NCI-H748 (cell line): ENCODE results near the gene NKAIN4.

Source experiments
- DNase-seq: peaks from one replicate; lab custom pipeline; 2025; ENCODE audit not compliant: unreplicated experiment; lab: John Stamatoyannopoulos, UW

Gene NKAIN4

GRCh38 chr20:63220696-63221399 lies 33.4 kb downstream of the NKAIN4 start:
- no peak for DNase-seq

DNA sequence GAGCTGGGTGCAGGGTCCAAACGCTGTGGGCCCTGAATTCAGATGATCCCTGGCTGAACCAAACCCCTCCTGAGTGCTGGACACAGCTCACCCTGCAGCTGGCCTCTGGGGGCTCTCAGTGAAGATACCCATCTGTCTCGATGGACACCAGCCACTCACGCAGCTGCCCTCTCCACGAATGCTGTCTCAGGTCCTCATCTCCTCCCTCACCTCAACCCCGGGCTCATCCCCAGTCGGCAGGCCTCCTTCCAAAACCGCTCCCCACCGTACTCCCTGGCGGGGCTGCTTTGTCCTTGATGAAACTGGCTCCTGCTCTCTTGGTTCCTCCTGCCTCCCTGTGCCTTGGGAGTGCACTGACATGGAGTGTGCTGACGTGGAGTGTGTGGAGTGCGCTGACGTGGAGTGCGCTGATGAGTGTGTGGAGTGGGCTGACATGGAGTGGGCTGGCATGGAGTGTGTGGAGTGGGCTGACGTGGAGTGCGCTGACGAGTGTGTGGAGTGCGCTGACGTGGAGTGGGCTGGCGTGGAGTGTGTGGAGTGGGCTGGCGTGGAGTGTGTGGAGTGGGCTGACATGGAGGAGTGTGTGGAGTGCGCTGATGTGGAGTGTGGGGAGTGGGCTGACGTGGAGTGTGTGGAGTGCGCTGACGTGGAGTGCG lies 34.3 kb downstream of the NKAIN4 start:
- DNase-seq = no peak

DNA sequence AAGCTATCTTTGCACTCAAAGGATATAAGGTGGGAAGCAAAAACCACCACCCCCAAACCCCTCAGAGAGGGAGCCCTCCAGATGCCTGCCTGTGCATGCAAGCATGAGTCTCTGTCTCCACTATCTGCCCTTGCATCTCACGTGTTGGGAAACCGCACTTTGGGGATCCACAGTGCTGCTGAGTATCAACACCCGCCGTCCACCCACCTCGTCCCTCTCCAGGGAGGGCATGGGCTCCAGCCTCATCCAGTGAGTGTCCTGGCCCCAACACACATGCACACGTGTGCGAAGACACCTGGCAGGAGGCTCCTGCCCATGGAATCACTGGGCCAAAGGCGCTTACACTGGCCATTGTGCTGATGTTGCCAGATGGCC lies 34.8 kb downstream of the NKAIN4 start:
- DNase-seq = no peak

- no peak for DNase-seq
Measured at GRCh38 chr20:63218701-63219446, 35.4 kb downstream of the NKAIN4 start.

DNA sequence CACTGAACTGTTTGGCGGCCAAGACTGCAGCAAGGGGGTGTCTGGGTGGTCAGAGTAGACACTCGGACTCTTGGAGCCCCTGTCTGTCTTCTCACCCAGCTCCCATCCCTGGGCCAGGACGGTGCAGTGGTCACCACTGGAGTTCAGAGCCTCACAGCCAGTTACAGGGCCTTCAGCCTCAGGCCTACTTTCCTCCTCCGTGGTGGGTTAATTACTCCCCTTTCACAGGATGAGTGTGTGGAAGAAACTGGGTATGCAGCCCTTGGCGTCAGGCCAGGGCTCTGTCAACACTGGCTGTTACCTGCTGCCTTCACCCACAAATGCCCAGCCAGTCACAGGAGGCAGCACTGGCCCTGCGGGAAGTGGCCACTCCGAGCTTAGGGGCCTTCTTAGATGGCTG lies 36.6 kb downstream of the NKAIN4 start:
- peak; percentile 47 for DNase-seq

DNA sequence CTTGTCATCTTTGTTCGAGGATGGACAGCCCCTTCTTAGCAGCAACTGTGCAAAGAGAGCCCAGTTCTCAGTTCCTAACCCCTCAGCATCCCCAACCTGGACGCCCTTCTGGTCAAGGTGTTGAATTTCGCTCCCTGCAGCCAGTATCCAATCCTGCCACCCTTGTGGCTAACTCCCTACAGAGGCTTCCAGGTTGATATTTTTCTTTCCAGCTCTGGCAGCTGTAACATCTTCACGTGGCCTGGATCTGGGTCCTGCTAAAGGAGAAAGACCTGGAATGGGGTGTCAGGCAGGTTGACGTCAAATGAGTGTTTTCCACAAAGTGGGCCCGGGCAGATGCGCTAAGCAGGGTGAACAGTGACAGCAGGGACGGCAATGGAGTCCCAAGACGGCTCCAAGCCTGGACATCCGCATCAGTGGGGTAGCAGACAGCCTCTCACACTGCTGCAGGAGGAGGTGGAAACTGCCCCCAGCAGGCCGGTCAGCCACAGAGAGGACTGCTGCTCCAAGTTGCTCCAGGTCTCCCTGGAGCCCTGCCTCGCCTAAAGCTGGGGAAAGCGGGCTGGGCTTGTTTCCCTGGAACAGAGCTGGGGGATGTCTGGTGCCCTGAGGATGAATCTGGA lies 37.3 kb downstream of the NKAIN4 start:
- peak; percentile 33 for DNase-seq

- DNase-seq = peak; percentile 95
Measured at GRCh38 chr20:63216041-63216848, 38.0 kb downstream of the NKAIN4 start, which contains the start of gene YTHDF1. Gene YTHDF1 (minus strand): TSS chr20:63216131. CDS start chr20:63215892, 239 bp downstream.

DNA sequence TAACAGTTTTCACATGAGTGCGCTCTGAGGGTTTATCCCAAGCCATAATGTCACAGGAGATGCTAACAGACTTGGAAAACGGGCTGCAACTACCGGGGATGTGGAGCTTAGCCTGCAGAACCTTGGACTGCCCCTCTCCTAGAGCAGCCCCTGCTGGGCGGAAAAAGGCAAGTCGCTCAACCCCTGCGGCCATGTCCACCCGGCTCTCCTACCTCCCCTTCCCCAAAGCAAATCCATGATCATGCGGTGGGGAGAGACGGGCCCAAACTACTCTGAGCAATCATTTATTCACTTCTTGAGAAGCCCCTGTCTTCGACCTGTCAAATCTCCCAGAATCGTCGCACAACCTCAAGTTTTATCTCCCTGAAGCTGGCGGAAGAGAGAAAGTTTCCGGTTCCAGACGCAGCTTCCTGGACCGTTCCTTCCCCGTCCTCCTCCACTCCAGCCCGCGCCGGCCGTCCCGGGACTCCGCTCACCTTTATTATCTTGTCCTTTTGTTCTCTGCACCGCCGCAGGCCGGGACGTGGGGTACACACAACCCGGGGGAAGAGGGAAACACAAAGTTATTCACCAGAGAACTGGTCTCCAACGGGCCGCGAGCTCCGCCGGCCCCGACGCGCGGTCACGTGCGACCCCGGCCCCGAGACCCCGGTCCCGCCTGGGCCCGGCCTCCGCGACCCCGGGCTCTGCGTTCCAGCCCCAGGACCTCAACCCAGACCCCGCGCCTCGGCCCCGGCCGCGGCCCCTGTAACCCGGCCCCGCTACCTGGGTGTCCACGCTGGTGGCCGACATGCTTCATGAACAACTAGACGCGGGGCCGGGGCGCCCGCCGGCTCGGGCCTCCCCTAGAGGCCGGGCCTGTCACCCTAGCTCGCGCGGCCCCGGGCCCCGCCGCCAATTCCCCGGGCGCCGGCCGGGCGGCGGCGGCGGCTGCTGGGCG lies 38.9 kb downstream of the NKAIN4 start:
- DNase-seq = peak; percentile 32

- no peak for DNase-seq
Measured at GRCh38 chr20:63214514-63214913, 39.7 kb downstream of the NKAIN4 start.

DNA sequence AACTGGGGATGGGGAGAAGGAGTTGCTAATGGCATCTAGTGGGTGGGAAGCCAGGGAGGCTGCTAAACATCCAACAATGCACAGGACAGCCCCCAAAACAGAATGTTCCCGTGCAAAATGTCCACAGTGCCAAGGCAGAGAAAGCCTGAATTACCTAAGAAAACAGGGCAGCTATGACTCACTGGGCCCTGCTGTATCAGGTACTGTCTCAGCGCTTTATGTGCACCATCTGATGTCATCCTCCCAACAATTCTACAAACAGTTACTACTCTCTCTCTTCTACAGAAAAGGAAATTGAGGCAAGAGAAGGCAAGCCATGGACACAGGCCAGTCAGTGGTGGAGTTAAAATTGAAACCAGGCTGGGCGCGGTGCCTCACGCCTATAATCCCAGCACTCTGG lies 41.5 kb downstream of the NKAIN4 start:
- DNase-seq = no peak

- DNase-seq = no peak
Measured at GRCh38 chr20:63212393-63212730, 41.9 kb downstream of the NKAIN4 start.

DNA sequence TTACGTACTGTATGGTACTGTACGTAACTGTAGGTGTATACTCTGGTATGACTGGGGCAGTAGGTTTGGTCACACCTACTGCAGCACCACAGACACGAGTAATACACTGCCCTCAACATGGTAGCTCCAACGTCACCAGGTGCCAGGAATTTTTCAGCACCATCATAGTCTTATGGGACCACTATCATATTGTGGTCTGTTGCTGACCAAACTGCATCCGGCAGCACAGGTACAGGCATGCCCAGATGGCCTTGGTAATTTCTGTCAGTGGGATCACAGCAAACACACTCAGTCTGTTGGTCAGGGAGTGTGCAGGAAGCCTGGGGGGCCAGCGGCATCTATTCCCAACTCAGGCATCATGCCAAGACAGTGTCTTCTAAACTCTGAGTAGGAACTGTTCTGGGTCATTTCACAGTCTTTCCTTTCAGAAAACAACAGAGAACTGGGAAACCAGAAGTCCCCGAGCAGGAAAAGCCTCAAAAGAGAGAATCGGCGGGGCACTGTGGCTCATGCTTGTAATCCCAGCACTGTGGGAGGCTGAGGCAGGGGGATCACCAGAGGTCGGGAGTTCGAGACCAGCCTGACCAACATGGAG lies 44.2 kb downstream of the NKAIN4 start:
- DNase-seq = no peak

DNA sequence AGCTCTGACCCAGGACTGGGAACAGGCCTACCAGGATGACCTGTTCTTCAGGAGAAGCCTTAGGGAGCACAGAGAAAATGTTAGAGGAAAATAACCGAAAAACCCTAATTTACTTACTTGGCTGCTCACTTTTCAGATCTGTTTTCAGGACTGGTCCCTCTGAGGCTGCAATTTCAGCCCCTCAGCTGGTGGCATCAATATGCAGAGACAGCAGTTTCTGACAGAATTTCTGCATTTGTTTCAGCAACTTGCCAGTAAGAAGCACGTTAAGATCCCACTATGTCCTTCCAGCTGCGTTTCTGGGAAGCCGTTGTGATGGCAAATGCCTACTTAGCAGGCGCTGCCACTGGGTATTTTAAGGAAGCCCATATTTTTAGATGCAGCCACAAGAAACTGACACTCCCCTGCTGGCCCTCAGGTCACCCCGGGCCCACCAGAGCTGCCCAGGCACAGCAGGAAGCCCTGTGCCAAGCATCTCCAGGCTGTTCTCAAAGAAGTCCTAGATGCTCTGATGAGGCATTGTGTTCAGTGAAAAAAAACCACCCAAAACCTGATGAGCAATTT lies 45.8 kb downstream of the NKAIN4 start:
- DNase-seq = no peak

GRCh38 chr20:63206878-63207277 lies 47.4 kb downstream of the NKAIN4 start:
- no peak for DNase-seq

DNA sequence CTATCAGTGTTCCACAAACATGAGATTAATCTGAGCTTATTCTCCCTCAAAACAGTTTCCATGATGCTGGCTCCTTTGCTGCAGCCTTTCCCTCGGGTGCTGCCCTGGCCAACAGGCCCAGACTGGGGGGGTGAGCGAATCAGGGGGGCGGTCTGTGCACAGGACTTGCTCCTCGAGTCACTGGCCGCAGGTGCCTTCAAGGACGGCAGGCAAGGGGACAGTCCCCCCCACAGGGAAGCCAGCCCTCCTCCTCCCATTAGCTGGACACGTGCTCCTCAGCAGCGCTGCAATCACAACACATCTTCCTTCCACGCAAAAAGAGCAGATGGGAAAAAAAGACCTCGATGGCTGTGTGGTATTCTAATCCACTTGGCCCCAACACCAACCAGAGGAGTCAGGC lies 48.4 kb downstream of the NKAIN4 start:
- no peak for DNase-seq

DNA sequence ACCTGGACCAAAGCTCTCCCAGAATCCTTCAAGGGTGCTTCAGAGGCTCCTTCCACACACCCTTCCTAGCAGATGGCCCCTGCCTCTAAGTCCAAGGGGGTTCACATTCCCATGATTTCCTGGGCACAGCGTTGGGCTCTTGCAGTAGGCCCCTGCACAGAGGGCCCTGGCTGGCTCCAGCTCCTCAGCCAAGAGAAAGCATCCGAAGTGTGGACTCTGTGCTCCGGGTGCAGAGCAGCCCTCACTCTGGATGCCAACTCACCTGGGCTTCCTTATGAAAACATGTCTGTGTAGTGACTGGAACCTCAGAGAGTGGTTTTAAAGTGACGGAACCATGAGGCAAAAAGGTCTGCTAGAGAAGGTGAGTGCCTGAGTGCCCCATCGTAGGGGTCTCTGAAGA lies 49.9 kb downstream of the NKAIN4 start:
- no peak for DNase-seq

DNA sequence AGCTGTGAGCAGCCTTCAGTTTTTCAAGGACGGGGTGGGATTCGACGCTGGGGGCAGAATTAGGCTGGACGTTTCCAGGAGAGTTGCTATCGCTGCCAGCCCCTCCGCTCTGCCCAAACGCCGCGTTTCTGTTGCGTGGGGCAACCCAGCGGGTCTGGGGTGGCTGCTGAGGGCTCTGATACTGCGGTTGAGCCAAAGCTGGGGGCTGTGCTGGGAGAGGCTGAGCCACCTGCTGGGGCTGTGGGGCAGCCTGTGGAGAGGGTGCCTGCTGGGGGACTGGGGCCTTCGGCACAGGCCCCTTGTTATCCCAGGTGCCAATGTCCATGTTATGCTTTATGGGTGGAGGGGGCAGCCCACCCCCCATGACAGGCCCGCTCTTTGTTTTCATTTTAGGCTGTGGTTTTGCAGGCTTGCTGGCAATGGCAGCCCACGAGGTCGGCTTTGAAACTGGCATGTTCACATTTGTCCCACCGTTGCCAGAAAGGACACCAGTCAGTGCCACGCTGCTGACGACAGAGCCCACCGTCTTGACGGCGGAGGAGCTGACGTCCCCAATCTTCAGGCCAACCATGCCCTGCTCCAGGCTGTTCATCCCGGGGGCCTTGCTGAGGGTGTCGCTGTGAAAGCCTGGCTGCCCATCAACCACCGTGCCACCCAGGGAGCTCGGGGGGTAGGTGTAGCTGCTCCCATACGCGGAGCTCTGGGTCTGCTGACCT lies 51.3 kb downstream of the NKAIN4 start:
- no peak for DNase-seq

DNA sequence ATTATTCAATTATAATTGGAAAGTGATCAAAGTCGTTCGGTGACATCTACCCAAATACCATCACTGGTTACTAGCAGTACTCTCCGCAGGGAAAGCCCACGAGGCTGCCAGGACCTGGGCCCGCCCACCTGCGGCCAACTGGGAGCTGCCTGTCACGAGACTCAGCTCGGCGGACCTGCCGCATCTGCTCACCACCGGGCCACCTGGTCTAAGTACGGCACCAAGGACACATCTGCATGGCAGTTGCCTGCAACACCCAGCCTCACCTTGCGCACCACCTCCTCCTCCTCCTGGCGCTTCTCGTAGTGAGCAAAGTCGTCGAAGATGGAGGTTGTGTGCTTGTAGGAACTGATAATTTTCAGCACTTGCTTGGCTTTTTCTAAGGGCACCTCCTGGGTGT lies 52.2 kb downstream of the NKAIN4 start:
- DNase-seq = no peak
